Stimulated activated naive CD8-positive, alpha-beta T cell treated with anti-CD3 and anti-CD28 coated beads, Interleukin-15, amount 100 ng/mL, for 72 hours (primary cell): ENCODE measurements around the gene ZNF691.
"Not testable (repeated sequence)": the region's sequence is repeated elsewhere in the genome, so short reads cannot be mapped to it uniquely, and the experiment has no call there.

Experiments used
- ATAC-seq: fragments of 150-1000 bp; cut with Tn5 transposase; 2 replicates; pipeline ENCODE4 v1.10.0; 2021; ENCODE audit warnings: mild to moderate bottlenecking, moderate library complexity
- DNase-seq, 2 donors: peaks; one replicate each; pipeline ENCODE4 v3.0.0; 2021 to 2022
- H3K27ac Mint-ChIP-seq, 2 donors: one replicate each; pipeline ENCODE4 v1.8.0; 2022; ENCODE audit warnings: mild to moderate bottlenecking in 2 of 2, mixed read lengths in 2 of 2, moderate library complexity in 2 of 2
- H3K27me3 Mint-ChIP-seq: one replicate; pipeline ENCODE4 v1.8.0; 2022; ENCODE audit warnings: mixed read lengths
- H3K4me1 Mint-ChIP-seq: one replicate; pipeline ENCODE4 v1.8.0; 2022; ENCODE audit warnings: mild to moderate bottlenecking, mixed read lengths
- H3K4me3 Mint-ChIP-seq, 2 donors: one replicate each; pipeline ENCODE4 v1.8.0; 2022; ENCODE audit warnings: mild to moderate bottlenecking in 2 of 2, mixed read lengths in 2 of 2, moderate library complexity in 1 of 2
- H3K9me3 Mint-ChIP-seq, 2 donors: one replicate each; pipeline ENCODE4 v1.8.0; 2022; ENCODE audit warnings: mixed read lengths in 2 of 2

Gene ZNF691, protein sequence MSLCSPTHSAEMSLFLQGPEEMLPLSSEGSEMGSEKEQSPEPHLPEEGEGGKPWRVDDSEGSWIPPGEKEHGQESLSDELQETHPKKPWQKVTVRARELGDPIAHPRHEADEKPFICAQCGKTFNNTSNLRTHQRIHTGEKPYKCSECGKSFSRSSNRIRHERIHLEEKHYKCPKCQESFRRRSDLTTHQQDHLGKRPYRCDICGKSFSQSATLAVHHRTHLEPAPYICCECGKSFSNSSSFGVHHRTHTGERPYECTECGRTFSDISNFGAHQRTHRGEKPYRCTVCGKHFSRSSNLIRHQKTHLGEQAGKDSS

DNA sequence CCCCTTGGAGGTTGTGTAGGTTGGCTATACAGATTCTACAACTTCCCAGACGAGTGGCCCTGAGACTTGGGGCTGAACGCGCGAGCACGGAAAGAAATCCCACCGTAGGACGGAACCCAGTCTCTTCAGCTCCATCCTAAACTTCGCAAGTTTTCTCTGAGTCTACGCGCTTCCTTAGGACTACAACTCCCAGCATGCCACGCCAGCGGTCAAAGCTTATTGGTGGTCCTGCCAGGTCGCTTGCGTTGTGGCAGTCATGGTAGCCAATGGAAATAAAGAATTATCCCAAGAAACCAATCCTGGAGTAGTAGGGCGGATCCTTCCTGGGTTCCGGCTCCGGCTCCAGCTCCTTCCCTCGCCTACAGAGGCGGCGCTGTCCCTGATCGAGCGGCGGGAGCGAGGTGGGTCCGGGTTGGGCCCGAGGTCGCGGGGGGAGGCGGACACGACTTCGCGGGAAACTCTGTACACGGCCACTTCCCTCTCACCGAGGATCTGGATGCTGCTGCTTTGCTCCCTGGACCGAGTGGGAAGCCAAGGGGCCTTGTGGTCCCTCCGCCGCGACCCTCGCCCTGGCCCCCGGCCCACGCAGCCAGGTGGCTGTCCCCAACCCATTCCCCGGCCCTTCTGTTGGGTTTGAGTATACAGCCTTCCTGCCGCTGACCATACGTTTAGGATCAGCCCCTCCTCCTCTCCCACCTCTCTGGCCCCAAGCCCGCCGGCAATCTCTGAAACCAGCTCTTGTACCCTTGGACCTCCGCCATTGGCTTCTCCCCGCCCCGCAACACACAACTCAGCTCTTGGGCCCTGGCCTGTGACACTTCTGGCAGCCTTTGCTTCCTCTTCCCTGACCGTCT, at the start of gene ZNF691:
ZNF691 (plus strand) TSS at position 357 of the 854 bp plus-strand sequence. CDS start 3,046 bp downstream, outside the sequence.
- peak within 1 kb of the TSS; percentile 85 to 94 for H3K4me3 Mint-ChIP-seq
- ATAC-seq (peak; percentile 96), DNase-seq (peak; percentile 83 to 91)
- H3K9me3 Mint-ChIP-seq, result peaks cover 0 to 5% of the 10 kb centered on the region in 2 donors
- peaks cover 28% of the 10 kb centered on the region for H3K4me1 Mint-ChIP-seq
- H3K27me3 Mint-ChIP-seq, result no peaks in the 10 kb centered on the region
- peak within 1 kb of the TSS; percentile 74 to 94 for H3K27ac Mint-ChIP-seq

DNA sequence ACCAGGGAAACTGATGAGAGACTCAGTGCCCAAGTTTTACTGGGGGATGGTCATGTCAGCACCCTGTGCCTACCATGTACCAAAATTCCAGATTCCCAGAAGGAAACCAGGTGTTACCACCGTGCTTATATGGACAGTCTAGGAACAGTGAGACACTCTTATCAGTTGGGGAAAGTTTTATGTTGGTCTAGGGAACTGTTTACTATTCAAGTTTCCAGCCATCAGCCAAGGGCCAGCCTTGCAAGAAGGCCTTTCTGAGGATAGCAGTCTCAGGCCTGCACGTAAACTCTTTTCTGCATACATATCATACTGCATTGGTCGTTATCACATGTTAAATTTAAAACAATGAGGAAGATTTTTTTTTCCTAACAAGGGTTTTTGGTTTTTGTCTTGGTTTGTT, 49.0 kb upstream of the ZNF691 start:
- Mint-ChIP-seq H3K4me3 (no peak overlapping the region), H3K27ac (no peak overlapping the region), H3K9me3 (no peaks in the 10 kb centered on the region), H3K4me1 (no peaks in the 10 kb centered on the region), H3K27me3 (no peaks in the 10 kb centered on the region)
- no peak for DNase-seq
- no peak for ATAC-seq

DNA sequence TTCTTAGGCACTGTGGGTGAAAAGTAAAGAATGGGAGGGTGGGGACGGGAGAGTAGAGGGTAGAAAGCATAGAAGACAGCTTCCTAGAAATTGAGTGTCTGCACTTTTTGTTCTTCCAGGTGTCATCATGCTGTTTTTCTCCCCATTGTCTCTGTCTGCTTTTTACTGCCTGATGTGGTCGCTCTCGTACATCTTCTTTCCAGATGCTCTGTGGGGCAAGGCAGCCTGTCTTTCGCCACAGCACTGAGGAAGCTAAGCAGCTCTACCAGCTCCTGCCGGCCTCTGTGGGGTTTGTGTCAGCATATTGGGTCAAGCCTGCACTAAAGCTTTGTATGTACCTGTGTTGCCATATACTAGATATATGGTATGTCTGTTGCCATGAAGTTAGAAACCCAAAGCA, 48.4 kb upstream of the ZNF691 start:
- Mint-ChIP-seq H3K27me3 (no peaks in the 10 kb centered on the region), H3K9me3 (no peaks in the 10 kb centered on the region), H3K4me1 (no peaks in the 10 kb centered on the region), H3K4me3 (no peak overlapping the region), H3K27ac (no peak overlapping the region)
- DNase-seq (no peak), ATAC-seq (no peak)

DNA sequence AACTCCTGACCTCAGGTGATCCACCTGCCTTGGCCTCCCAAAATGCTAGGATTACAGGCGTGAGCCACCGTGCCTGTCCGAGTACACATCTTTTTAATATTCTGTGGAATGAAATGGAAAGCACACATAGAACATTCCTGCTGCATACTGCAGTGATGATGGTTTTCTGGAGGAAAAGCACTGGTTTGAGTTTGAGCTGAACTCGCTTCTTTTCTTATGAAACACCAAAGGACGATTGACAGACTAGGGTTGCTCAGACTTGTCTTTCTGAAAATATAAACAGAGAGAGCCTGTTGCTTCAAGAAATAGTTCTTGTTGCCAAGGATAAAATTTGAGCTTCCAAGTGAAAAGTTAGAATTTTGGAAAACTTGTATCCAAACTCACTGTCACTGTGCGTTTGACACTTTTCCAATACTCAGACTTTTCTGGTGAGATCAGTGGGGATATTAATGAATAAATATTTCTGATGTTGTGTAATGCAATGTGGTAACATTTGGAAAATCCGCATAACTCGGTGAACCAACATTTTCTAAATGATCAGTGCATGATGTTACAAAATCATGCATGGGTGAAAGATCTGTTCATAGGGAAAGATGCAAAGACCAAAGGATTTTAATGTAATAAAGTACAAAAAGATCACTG, 44.5 kb upstream of the ZNF691 start:
- DNase-seq, result no peak
- ATAC-seq, result no peak
- Mint-ChIP-seq H3K4me1 (no peaks in the 10 kb centered on the region), H3K27me3 (no peaks in the 10 kb centered on the region), H3K27ac (no peak overlapping the region), H3K9me3 (no peaks in the 10 kb centered on the region), H3K4me3 (no peak overlapping the region)

DNA sequence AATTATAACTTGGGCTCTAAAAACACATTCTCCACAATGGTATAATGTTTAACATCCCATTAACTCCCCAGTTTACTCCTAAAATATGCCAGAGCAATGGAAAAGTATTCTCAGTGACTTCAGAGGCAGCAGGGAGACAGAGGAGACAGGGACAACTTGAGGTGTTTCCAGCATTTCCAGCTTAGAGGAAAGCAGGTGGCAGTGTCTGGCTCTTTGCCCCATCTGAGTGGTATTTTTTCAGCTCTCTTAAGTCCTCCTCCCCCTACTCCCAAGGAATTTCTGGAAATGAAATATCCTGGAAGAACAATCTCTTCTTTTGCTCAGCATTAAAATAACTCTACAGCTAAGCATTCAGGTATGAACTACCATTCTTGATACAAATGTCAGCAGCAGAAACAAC, 40.2 kb upstream of the ZNF691 start:
- Mint-ChIP-seq H3K27me3 (no peaks in the 10 kb centered on the region), H3K4me1 (no peaks in the 10 kb centered on the region), H3K27ac (no peak overlapping the region), H3K9me3 (no peaks in the 10 kb centered on the region), H3K4me3 (no peak overlapping the region)
- DNase-seq, result no peak
- no peak for ATAC-seq

DNA sequence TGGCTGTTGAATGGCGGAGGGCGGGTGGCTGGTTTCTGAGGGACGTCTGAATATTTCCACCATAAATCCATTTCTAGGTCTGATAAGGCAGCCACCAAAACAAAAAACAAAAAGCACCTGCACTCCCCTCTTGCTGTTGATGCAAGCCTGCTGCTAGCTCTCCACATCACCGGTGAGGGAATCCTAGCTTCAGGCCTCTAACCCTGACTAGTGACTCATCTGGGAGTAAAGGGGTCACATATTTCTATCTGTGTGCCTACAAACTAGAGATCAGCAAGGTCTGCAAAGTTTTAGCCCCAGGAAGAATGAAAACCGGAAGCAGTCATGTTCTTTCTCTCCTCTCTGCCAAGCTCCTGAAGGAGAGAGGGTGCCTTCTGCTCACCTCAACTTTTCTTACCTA, 39.8 kb upstream of the ZNF691 start:
- Mint-ChIP-seq H3K27me3 (no peaks in the 10 kb centered on the region), H3K4me3 (no peak overlapping the region), H3K4me1 (no peaks in the 10 kb centered on the region)

DNA sequence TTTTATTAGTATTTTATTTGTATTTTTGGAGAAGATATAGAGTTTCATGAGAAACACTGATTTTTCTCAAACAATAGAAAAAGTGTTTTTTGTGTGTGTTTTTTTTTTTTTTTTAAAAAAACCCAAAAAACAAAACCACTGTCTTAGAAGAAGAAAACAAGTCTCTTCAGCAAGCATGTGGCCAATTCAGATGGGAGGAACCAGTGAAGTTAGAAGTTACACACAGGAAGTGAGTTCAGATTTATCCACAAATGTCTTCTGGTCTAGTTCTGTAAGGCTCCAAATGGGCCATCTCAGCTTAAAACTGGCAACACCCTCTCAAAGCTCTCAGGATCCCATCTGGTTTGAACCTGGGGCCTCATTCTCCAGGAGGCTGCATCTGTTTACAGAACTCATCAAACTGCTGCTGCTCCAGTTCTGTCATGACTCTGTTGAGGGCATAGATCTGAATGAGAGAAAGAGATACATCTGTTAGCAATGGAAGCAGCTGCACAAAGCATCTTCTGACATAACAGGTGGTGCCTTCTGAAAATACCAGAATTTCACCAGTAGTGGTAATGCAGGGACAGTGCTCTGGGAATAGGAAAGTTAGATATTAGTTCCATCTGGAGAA, 39.3 kb upstream of the ZNF691 start:
- DNase-seq, result no peak
- H3K4me3 Mint-ChIP-seq, result no peak overlapping the region
- H3K27ac Mint-ChIP-seq, result no peak overlapping the region
- no peaks in the 10 kb centered on the region for H3K4me1 Mint-ChIP-seq
- no peak for ATAC-seq
- no peaks in the 10 kb centered on the region for H3K27me3 Mint-ChIP-seq
- H3K9me3 Mint-ChIP-seq, result no peaks in the 10 kb centered on the region

More for the DNA sequence above, 39.8 kb upstream of the ZNF691 start:
- Mint-ChIP-seq H3K9me3 (no peaks in the 10 kb centered on the region), H3K27ac (peak overlapping the region in 1 of 2 donors; percentile 12)
- no peak for ATAC-seq
- DNase-seq, result no peak

DNA sequence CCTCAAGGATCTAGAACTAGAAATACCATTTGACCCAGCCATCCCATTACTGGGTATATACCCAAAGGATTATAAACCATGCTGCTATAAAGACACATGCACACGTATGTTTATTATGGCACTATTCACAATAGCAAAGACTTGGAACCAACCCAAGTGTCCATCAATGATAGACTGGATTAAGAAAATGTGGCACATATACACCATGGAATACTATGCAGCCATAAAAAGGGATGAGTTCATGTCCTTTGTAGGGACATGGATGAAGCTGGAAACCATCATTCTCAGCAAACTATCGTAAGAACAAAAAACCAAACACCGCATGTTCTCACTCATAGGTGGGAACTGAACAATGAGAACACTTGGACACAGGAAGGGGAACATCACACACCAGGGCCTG, 31.6 kb upstream of the ZNF691 start:
- peaks cover 23% of the 10 kb centered on the region for H3K4me1 Mint-ChIP-seq
- H3K27ac Mint-ChIP-seq, H3K9me3 Mint-ChIP-seq, H3K4me3 Mint-ChIP-seq, H3K27me3 Mint-ChIP-seq, DNase-seq, ATAC-seq: not testable (repeated sequence)

DNA sequence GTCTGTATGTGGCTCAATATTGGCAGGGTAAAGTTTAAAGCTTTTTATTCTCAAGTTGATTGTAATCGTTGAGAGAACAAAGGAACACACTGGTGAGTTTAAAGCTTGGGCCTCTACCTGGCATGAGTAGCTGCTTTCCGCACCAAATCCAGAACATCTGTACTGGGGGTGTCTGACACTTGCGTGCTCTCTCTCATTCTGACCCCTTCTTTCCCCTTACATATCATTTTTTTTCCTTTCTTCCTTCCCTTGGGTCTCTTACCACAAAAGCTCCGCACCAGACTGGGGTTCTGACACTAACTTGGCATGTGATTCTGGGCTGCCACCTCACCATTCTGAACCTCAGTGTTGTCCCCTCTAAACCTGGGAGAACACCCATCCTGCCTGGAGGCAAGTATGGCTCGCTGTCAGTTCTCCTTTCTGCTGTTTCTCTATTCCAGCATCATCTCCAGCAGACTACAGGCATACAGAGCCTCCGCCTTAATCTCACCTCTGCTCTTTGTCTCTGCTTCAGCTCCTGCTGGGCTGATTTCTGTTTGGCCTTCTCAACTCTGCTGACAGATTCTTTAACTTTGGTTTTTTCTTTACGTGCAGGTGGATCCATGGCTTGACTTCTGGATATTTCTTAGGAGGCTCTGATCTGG, 30.4 kb upstream of the ZNF691 start:
- no peaks in the 10 kb centered on the region for H3K9me3 Mint-ChIP-seq
- peak overlapping the region; percentile 91 to 92 for H3K4me3 Mint-ChIP-seq
- H3K27me3 Mint-ChIP-seq, result no peaks in the 10 kb centered on the region
- peak overlapping the region; percentile 23 to 87 for H3K27ac Mint-ChIP-seq
- peak; percentile 8 for ATAC-seq
- H3K4me1 Mint-ChIP-seq, result peaks cover 30% of the 10 kb centered on the region
- peak in 1 of 2 donors; percentile 14 for DNase-seq

DNA sequence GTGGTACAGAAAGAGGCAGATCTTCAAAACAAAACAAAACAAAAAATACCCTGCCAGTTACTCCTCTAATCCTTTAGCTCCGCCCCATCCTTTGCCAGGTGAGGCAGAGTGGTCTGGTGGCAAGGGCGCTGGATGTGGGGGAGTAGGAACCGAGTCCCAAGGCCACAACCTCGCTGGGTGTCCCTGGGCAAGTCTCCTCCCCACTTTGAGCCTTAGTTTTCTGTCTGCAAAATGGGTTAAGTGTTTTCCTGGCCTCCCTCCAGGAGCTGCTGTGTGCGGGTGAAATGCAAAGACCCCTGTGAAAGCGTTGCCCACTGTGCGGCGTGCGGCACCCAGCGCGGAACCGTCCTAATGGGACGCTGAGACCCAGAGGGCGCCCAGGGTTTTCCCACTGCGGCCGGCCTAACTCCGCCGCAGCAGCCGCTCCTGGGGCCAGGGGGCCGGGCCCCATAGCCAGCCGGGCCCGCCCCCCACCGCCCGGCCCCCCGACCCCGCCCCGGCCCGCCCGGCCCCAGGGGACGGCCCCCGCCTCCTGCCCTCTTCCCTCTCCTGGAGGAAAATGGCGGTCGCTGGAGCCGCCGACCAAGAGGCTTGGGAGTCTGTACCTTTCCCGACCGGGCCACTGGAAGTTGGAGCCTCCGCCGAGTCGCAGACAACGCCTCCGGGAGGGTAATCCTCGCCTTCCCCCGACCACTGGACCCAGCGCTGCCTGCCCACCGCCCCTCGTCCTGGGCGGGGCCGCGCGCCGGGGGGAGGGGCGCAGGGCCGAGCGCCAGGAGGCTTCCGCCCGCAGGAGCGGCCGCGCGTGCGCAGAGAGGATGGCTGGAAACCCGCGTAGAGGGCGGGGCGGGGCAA, 29.6 kb upstream of the ZNF691 start, which contains the start of the genes ERMAP and SVBP:
ERMAP (plus strand) TSS at position 538 of the 855 bp plus-strand sequence. CDS start 13,327 bp downstream, outside the sequence.
SVBP (minus strand) TSS at position 813 of the 855 bp plus-strand sequence. CDS start 853 bp downstream, outside the sequence.
- Mint-ChIP-seq H3K27ac (peak within 1 kb of the TSS; percentile 77 to 87), H3K4me1 (peaks cover 30% of the 10 kb centered on the region), H3K27me3 (no peaks in the 10 kb centered on the region), H3K9me3 (no peaks in the 10 kb centered on the region), H3K4me3 (peak within 1 kb of the TSS; percentile 91 to 92)
- DNase-seq (peak; percentile 92 to 94), ATAC-seq (peak; percentile 93)

DNA sequence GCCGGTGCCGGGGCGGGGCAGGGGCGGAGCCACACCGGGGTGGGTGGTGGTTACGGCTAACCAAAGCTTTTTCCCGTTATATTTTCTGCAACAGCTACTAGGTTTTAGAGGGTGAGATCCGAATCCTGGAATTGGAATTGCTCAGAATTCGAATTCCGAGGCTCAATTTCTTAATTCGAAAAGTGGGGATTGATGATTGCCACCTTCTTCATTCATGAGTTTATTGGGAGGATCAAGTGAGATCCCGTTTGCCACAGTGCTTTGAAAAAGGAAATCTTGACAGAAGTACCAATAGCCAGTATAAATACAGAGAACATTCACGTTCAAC, 29.0 kb upstream of the ZNF691 start:
- Mint-ChIP-seq H3K27me3 (no peaks in the 10 kb centered on the region), H3K4me1 (peaks cover 30% of the 10 kb centered on the region), H3K9me3 (no peaks in the 10 kb centered on the region), H3K27ac (no peak overlapping the region), H3K4me3 (peak overlapping the region; percentile 91 to 92)
- DNase-seq (no peak), ATAC-seq (no peak)

DNA sequence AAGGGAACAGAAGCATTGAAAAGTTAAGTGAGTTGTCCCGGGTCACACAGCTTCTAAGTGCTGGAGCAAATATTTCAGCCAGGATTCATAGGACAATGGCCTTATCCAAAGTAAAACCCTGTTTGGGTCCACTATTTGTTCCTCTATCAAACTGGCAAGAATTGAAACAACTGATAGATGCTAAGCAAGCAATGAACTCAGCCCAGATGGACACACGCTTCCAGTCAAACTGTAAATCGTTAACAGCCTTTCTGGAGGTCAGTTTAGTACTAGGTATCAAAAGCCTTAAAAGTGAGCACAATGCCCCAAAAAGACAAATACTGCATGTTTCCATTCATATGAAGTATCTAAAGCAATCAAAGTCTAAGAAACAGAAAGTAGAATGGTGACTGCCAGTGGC, 28.4 kb upstream of the ZNF691 start:
- no peak overlapping the region for H3K27ac Mint-ChIP-seq
- DNase-seq (no peak), ATAC-seq (no peak)
- peak overlapping the region in 1 of 2 donors; percentile 19 for H3K4me3 Mint-ChIP-seq
- no peaks in the 10 kb centered on the region for H3K27me3 Mint-ChIP-seq
- no peaks in the 10 kb centered on the region for H3K9me3 Mint-ChIP-seq
- peaks cover 35% of the 10 kb centered on the region for H3K4me1 Mint-ChIP-seq

DNA sequence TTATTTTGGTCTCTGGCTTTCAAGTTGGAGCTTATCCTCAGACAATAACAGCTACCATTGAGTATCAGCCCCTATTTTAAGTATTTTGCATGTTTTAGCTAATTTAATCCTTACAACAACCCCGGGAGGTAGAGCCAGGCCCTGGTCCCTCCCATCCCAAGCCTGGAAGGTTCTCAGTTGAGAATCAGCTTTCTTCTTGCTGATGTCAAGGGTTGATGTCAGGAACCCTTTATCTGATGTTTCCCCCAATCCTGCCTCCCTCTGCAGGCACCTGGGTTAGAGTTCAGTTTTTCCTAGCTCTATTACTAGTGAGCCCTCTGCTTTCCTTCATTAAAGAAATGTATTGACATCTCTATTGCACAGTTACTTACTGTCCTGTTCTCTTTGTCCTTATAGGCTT, 25.6 kb upstream of the ZNF691 start:
- Mint-ChIP-seq H3K4me1 (peaks cover 36% of the 10 kb centered on the region), H3K4me3 (no peak overlapping the region), H3K27ac (no peak overlapping the region), H3K9me3 (no peaks in the 10 kb centered on the region), H3K27me3 (no peaks in the 10 kb centered on the region)
- DNase-seq (no peak), ATAC-seq (no peak)

DNA sequence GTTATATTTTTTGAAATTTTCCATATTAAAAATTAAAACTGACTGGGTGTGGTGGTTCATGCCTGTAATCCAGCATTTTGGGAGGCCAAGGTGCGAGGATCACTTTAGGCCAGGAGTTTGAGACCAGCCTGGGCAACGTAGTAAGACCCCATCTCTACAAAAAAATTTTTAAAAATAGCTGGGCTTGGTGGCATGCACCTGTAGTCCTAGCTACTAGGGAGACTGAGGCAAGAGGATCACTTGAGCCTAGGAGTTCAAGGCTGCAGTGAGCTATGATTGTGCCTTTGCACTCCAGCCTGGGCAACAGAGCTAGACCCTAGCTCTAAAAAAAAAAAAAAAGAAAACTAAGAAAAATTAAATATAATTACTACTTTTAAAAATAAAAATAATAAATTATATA, 24.7 kb upstream of the ZNF691 start:
- no peak for ATAC-seq

More for the DNA sequence above, 24.7 kb upstream of the ZNF691 start:
- Mint-ChIP-seq H3K9me3 (no peaks in the 10 kb centered on the region), H3K27me3 (no peaks in the 10 kb centered on the region), H3K4me3 (no peak overlapping the region), H3K4me1 (peaks cover 27% of the 10 kb centered on the region), H3K27ac (no peak overlapping the region)
- no peak for DNase-seq
